ENCODE measurements around the gene NKIRAS2.
"Not testable (repeated sequence)": the region's sequence is repeated elsewhere in the genome, so short reads cannot be mapped to it uniquely, and the experiment has no call there.

NKIRAS2 gene

DNA sequence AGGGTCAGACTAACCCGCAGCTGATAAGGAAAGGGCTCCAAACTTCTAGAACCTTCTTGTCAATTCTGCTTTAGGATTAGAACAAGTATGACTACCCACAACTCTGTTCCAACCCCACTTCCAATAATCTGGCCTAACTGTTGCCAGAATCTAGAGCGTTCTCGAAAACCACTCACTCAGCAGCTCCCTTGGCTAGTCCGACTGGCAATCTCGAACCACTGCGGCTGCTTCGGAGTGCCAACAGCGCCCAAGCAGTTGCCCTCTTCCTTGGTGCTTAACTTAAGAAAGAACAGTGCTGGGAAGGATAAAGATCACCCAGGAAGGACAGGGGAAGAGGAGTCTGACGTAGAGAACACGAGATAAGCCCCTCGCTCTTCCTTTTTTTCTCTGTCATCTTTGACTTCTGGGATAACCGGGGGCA, 3.5 kb upstream of the NKIRAS2 start:
- peaks cover 6% of the 10 kb centered on the region for H3K36me3 ChIP-seq (ENCODE audit: control insufficient read depth, insufficient read depth, low read length)
- H3K4me3 ChIP-seq (ENCODE audit: low read depth, low read length): peak overlapping the region; percentile 97
- peak overlapping the region; percentile 99 for H3K27ac ChIP-seq (ENCODE audit: low read depth, low read length)
- no peaks in the 10 kb centered on the region for H3K9me3 ChIP-seq (ENCODE audit: control insufficient read depth, insufficient read depth, low read depth, low read length)
- H3K9ac ChIP-seq (ENCODE audit: low read length): peak overlapping the region; percentile 100
- no peaks in the 10 kb centered on the region for H3K27me3 ChIP-seq (ENCODE audit: control insufficient read depth, insufficient read depth, low read length)
- peaks cover 24% of the 10 kb centered on the region for H3K4me1 ChIP-seq (ENCODE audit: control insufficient read depth, insufficient read depth, low read length)

DNA sequence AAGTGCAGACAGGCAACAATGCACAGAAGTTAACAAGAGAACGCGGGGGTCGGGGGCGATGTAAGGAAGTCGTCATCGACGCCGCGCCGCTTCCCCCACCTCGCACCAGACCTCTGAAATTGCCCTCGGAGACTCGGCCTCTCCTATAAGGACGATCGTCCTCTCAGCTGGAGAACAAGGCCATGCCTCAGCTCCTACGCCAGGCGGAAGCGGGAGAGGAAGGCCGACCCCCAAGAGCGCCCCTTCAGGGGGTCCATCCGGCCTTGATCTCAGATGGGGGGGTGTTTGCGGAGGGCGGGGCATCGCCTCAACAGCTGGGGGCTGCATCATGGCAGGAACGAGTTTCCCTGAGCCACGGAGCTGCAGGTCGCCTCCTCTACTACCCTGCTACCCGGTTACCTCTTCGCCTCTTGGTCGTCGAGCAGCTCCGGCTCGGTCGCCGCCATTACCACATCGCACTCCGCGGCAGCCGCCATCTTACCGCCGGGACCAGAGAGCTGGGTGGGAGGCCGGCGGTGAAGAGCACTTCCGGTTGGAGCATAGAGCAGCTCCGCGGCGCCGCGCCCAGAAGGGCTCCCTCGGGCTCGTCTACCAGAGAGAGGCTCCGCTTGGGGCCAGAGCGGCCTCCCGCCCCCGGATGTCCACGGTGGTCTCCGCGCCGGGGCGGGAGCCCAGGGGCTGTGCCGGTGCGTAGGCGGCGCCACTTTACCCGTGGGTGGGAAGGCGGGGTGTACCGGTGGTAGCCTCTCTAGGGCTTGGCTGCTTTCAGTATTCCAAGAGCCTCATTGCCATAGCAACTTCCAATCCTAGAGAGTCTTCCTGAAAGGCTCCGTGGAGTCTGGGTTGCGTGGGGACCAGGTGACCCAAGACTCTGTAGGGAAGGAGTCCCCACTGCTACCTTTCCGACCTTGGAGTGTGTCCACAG, 2.7 kb upstream of the NKIRAS2 start, which contains the start of gene DNAJC7:
DNAJC7 (minus strand) TSS at position 499 of the 925 bp plus-strand sequence; CDS start at position 476, 23 bp downstream.
- Histone ChIP-seq H3K27ac (ENCODE audit: low read depth, low read length) (peak within 1 kb of the TSS; percentile 99), H3K9me3 (ENCODE audit: control insufficient read depth, insufficient read depth, low read depth, low read length) (no peaks in the 10 kb centered on the region), H3K27me3 (ENCODE audit: control insufficient read depth, insufficient read depth, low read length) (no peaks in the 10 kb centered on the region), H3K9ac (ENCODE audit: low read length) (peak within 1 kb of the TSS; percentile 100), H3K4me1 (ENCODE audit: control insufficient read depth, insufficient read depth, low read length) (peaks cover 17% of the 10 kb centered on the region), H3K36me3 (ENCODE audit: control insufficient read depth, insufficient read depth, low read length) (peaks cover 12% of the 10 kb centered on the region), H3K4me3 (ENCODE audit: low read depth, low read length) (peak within 1 kb of the TSS; percentile 97)

DNA sequence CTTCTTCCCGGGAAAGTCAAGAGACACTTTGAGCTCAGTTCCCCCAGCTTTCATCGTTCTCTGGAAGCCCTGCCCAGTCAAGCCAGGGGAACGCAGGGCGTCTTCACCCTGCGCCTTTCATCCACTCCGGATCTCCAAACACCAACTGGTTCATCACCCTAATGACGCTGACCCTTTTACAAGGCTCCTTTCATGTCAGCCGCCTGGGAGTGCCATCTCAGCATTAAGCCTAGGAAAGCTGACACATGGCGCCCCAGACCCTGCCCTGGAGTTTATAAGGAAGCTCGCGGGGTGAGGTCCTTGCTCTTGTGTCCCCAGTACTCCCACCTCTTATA, 2.1 kb upstream of the NKIRAS2 start:
- peaks cover 18% of the 10 kb centered on the region for H3K36me3 ChIP-seq (ENCODE audit: control insufficient read depth, insufficient read depth, low read length)
- peak overlapping the region; percentile 97 for H3K4me3 ChIP-seq (ENCODE audit: low read depth, low read length)
- peaks cover 13% of the 10 kb centered on the region for H3K4me1 ChIP-seq (ENCODE audit: control insufficient read depth, insufficient read depth, low read length)
- no peaks in the 10 kb centered on the region for H3K27me3 ChIP-seq (ENCODE audit: control insufficient read depth, insufficient read depth, low read length)
- H3K27ac ChIP-seq (ENCODE audit: low read depth, low read length): peak overlapping the region; percentile 99
- H3K9ac ChIP-seq (ENCODE audit: low read length): peak overlapping the region; percentile 100
- H3K9me3 ChIP-seq (ENCODE audit: control insufficient read depth, insufficient read depth, low read depth, low read length): no peaks in the 10 kb centered on the region

- Histone ChIP-seq H3K4me3 (ENCODE audit: low read depth, low read length) (peak overlapping the region; percentile 97), H3K36me3 (ENCODE audit: control insufficient read depth, insufficient read depth, low read length) (peaks cover 23% of the 10 kb centered on the region), H3K4me1 (ENCODE audit: control insufficient read depth, insufficient read depth, low read length) (peaks cover 8% of the 10 kb centered on the region), H3K9me3 (ENCODE audit: control insufficient read depth, insufficient read depth, low read depth, low read length) (no peaks in the 10 kb centered on the region), H3K27me3 (ENCODE audit: control insufficient read depth, insufficient read depth, low read length) (no peaks in the 10 kb centered on the region), H3K9ac (ENCODE audit: low read length) (peak overlapping the region; percentile 100), H3K27ac (ENCODE audit: low read depth, low read length) (peak overlapping the region; percentile 99)
These were observed 1.6 kb upstream of the NKIRAS2 start for GRCh38 chr17:42018339-42018738.

GRCh38 chr17:42018988-42019387, 902 bp upstream of the NKIRAS2 start:
- no peak overlapping the region for H3K9ac ChIP-seq (ENCODE audit: low read length)
- H3K36me3 ChIP-seq (ENCODE audit: control insufficient read depth, insufficient read depth, low read length): peaks cover 29% of the 10 kb centered on the region
- H3K4me1 ChIP-seq (ENCODE audit: control insufficient read depth, insufficient read depth, low read length): 0 out of 2 replicates have a peak, but pooled peaks cover 5% of the 10 kb centered on the region
- H3K27me3 ChIP-seq (ENCODE audit: control insufficient read depth, insufficient read depth, low read length): no peaks in the 10 kb centered on the region
- no peak overlapping the region for H3K4me3 ChIP-seq (ENCODE audit: low read depth, low read length)
- H3K9me3 ChIP-seq (ENCODE audit: control insufficient read depth, insufficient read depth, low read depth, low read length): no peaks in the 10 kb centered on the region
- H3K27ac ChIP-seq (ENCODE audit: low read depth, low read length): no peak overlapping the region

DNA sequence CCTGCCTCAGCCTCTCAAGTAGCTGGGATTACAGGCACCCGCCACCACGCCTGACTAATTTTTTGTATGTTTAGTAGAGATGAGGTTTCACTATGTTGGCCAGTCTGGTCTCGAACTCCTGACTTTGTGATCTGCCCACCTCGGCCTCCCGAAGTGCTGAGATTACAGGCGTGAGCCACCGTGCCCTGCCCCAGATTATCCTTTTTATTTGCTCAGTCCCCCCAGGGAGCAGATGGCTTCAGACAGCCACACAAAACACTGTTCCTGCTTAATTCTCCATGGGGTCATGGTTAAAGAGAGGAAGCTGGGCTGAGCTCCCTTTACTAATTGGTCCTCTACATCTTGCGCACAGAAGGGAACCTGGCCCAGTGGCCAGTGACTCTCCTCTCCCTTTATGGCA, 955 bp downstream of the NKIRAS2 start:
- peak overlapping the region; percentile 92 for H3K4me3 ChIP-seq (ENCODE audit: low read depth, low read length)
- not testable (repeated sequence) for H3K27me3 ChIP-seq (ENCODE audit: control insufficient read depth, insufficient read depth, low read length); H3K4me1 ChIP-seq (ENCODE audit: control insufficient read depth, insufficient read depth, low read length)

DNA sequence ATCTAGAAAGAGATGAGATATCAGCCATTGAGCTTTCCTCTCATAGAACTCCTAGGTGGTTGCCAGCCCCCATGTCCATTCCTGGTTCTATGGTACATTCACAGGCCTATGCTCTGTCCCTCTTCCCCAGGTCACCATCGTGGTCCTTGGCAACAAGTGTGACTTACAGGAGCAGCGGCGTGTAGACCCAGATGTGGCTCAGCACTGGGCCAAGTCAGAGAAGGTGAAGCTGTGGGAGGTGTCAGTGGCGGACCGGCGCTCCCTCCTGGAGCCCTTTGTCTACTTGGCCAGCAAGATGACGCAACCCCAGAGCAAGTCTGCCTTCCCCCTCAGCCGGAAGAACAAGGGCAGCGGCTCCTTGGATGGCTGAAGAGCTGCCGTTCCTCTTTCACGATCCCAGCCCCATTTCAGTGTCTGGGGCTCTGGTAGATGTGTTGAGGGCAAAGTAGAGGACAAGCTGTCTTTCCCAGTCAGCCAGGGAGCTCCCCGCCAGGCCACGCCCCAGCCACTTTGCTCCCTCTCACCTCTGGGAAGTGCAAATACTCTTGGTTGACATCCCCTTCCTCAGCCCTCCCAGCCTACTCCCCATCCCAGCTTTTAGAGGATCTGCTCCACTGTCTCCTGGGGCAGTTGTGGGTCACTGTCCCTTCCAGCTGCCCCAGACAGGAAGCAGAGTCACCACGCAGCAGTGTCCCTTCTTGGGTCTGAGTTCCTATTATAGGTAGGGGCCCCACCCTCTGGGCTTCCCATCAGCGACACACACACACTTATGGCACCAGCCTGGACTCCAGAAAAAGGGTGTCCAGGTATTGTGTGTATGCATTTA, 3.8 kb downstream of the NKIRAS2 start:
- no peak overlapping the region for H3K9ac ChIP-seq (ENCODE audit: low read length)
- H3K9me3 ChIP-seq (ENCODE audit: control insufficient read depth, insufficient read depth, low read depth, low read length): no peaks in the 10 kb centered on the region
- H3K27me3 ChIP-seq (ENCODE audit: control insufficient read depth, insufficient read depth, low read length): no peaks in the 10 kb centered on the region
- H3K4me1 ChIP-seq (ENCODE audit: control insufficient read depth, insufficient read depth, low read length): peaks cover 24% of the 10 kb centered on the region
- no peak overlapping the region for H3K4me3 ChIP-seq (ENCODE audit: low read depth, low read length)
- no peak overlapping the region for H3K27ac ChIP-seq (ENCODE audit: low read depth, low read length)
- H3K36me3 ChIP-seq (ENCODE audit: control insufficient read depth, insufficient read depth, low read length): peaks cover 33% of the 10 kb centered on the region

More for the DNA sequence above, 955 bp downstream of the NKIRAS2 start:
- H3K9ac ChIP-seq (ENCODE audit: low read length): peak overlapping the region; percentile 6
- not testable (repeated sequence) for H3K27ac ChIP-seq (ENCODE audit: low read depth, low read length); H3K9me3 ChIP-seq (ENCODE audit: control insufficient read depth, insufficient read depth, low read depth, low read length)
- peaks cover 33% of the 10 kb centered on the region for H3K36me3 ChIP-seq (ENCODE audit: control insufficient read depth, insufficient read depth, low read length)

DNA sequence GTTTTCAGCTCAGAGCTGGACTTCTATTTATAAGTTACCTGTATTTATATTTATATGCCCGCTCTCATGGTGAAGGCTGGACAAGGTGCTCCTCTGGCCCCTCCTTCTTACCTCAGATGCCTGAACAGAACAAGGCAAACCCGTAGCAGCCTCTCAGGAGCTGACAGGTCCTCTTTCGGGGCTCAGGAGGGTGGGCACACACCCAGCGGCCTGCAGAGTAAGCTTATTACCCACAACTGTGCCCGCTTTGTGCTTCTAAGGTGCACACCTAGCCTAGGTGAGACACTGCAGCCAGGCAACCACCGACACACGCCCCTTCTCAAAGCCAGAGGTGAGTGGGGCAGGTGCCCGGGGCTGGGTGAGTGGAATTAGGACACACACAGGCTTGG, 5.3 kb downstream of the NKIRAS2 start:
- no peaks in the 10 kb centered on the region for H3K27me3 ChIP-seq (ENCODE audit: control insufficient read depth, insufficient read depth, low read length)
- no peak overlapping the region for H3K9ac ChIP-seq (ENCODE audit: low read length)
- H3K4me1 ChIP-seq (ENCODE audit: control insufficient read depth, insufficient read depth, low read length): peaks cover 26% of the 10 kb centered on the region
- no peaks in the 10 kb centered on the region for H3K9me3 ChIP-seq (ENCODE audit: control insufficient read depth, insufficient read depth, low read depth, low read length)
- H3K4me3 ChIP-seq (ENCODE audit: low read depth, low read length): no peak overlapping the region
- peaks cover 33% of the 10 kb centered on the region for H3K36me3 ChIP-seq (ENCODE audit: control insufficient read depth, insufficient read depth, low read length)
- no peak overlapping the region for H3K27ac ChIP-seq (ENCODE audit: low read depth, low read length)

GRCh38 chr17:42025936-42026335, 6.0 kb downstream of the NKIRAS2 start:
- Histone ChIP-seq H3K27ac (ENCODE audit: low read depth, low read length) (no peak overlapping the region), H3K4me1 (ENCODE audit: control insufficient read depth, insufficient read depth, low read length) (peaks cover 26% of the 10 kb centered on the region), H3K27me3 (ENCODE audit: control insufficient read depth, insufficient read depth, low read length) (no peaks in the 10 kb centered on the region), H3K36me3 (ENCODE audit: control insufficient read depth, insufficient read depth, low read length) (peaks cover 33% of the 10 kb centered on the region), H3K4me3 (ENCODE audit: low read depth, low read length) (no peak overlapping the region), H3K9me3 (ENCODE audit: control insufficient read depth, insufficient read depth, low read depth, low read length) (no peaks in the 10 kb centered on the region), H3K9ac (ENCODE audit: low read length) (no peak overlapping the region)

GRCh38 chr17:42026857-42027589, 7.1 kb downstream of the NKIRAS2 start:
- no peaks in the 10 kb centered on the region for H3K9me3 ChIP-seq (ENCODE audit: control insufficient read depth, insufficient read depth, low read depth, low read length)
- no peak overlapping the region for H3K27ac ChIP-seq (ENCODE audit: low read depth, low read length)
- H3K9ac ChIP-seq (ENCODE audit: low read length): no peak overlapping the region

More at GRCh38 chr17:42026857-42027589, 7.1 kb downstream of the NKIRAS2 start:
- Histone ChIP-seq H3K4me1 (ENCODE audit: control insufficient read depth, insufficient read depth, low read length) (peaks cover 26% of the 10 kb centered on the region), H3K27me3 (ENCODE audit: control insufficient read depth, insufficient read depth, low read length) (no peaks in the 10 kb centered on the region), H3K4me3 (ENCODE audit: low read depth, low read length) (no peak overlapping the region), H3K36me3 (ENCODE audit: control insufficient read depth, insufficient read depth, low read length) (peaks cover 27% of the 10 kb centered on the region)

Data from HUES6 (cell line).